Measurements from ENCODE around the gene SPG7.
A peak's percentile ranks its signal among the peaks of the same experiment; 100 is the strongest.

SPG7 gene

DNA sequence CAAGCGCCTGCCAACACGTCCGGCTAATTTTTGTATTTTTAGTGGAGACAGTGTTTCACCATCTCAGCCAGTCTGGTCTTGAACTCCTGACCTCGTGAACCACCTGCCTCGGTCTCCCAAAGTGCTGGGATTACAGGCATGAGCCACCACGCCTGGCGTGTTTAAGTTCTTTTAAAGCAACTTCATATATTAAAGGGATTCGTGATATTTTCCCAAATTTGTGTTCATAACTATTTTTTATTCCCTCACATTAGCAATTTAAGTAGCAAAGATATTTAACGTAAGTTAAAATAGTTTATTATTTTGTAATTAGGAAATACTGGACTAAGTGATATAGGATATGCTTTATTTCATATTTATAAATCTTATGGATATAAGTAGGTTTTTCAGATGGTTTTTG lies 4.2 kb downstream of the SPG7 start:
- no peak overlapping the region for H3K4me3 ChIP-seq (ENCODE audit: low read depth, low read length)
- TF ChIP-seq CTCF (IDR thresholded peaks at IDR 0.05; ENCODE audit: low read depth, low read length, missing control alignments), result no peak
- DNase-seq (ENCODE audit: low read depth), result no peak

DNA sequence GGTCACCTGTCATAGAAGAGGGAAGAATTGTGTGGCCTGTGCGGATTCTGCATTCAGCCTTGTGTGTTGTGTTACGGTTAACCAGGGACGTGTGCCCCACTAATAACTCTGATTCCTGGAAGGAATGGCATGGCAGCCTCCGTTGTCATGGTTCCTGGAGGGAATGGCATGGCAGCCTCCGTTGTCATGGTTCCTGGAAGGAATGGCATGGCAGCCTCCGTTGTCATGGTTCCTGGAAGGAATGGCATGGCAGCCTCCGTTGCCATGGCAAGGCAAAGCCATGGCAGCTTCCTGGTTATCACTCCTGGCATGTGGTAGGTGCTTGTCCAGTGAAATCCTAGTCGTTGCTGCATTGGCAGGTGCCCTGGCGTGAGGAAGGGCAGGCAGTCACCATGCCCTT lies 8.9 kb downstream of the SPG7 start:
- TF ChIP-seq CTCF (IDR thresholded peaks at IDR 0.05; ENCODE audit: low read depth, low read length, missing control alignments), result no peak
- no peak overlapping the region for H3K4me3 ChIP-seq (ENCODE audit: low read depth, low read length)

DNA sequence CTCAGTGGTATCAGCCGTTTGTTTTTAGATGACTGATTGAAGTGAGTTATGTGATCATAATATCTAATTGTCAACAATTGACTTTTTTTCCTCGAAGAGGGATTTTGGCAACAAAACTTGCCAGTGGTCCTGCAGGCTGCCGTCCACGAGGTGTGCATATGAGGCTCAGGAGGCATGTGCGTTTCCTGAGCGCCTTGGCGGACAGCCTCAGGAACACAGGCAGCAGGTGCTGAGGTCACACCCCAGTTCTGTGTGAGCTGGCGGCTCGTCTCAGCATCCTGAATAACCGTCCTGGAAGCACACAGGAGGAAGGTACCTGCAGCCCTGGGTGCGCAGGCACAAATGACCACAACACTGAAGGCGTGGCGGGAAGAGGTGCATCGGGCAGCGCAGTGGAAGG lies 11.7 kb downstream of the SPG7 start:
- no peak for TF ChIP-seq CTCF (IDR thresholded peaks at IDR 0.05; ENCODE audit: low read depth, low read length, missing control alignments)
- H3K4me3 ChIP-seq (ENCODE audit: low read depth, low read length), result no peak overlapping the region
- no peak for DNase-seq (ENCODE audit: low read depth)

More for the DNA sequence above, 8.9 kb downstream of the SPG7 start:
- no peak for DNase-seq (ENCODE audit: low read depth)

DNA sequence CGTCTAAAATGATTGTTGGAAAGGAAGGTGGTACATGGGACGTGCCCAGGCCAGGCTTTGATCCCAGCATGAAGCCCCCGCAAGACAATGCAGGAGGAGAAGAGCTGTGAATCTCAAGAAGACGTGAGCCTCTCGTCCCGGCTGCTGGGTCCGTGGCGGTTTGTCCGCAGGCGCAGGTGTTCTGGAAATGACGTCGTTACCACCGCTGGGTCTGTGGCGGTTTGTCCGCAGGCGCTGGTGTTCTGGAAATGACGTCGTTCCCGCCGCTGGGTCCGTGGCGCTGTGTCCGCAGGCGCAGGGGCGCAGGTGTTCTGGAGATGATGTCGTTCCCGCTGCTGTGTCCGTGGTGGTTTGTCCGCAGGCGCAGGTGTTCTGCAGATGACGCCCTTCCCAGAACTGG lies 14.1 kb downstream of the SPG7 start:
- no peak for DNase-seq (ENCODE audit: low read depth)
- no peak for TF ChIP-seq CTCF (IDR thresholded peaks at IDR 0.05; ENCODE audit: low read depth, low read length, missing control alignments)
- H3K4me3 ChIP-seq (ENCODE audit: low read depth, low read length), result no peak overlapping the region

- H3K4me3 ChIP-seq (ENCODE audit: low read depth, low read length), result no peak overlapping the region
- no peak for DNase-seq (ENCODE audit: low read depth)
- no peak for TF ChIP-seq CTCF (IDR thresholded peaks at IDR 0.05; ENCODE audit: low read depth, low read length, missing control alignments)
Observed at GRCh38 chr16:89523680-89524344, 15.6 kb downstream of the SPG7 start.

GRCh38 chr16:89525146-89525913 lies 17.1 kb downstream of the SPG7 start:
- no peak for DNase-seq (ENCODE audit: low read depth)
- H3K4me3 ChIP-seq (ENCODE audit: low read depth, low read length), result no peak overlapping the region
- peak; percentile 15 for TF ChIP-seq CTCF (IDR thresholded peaks at IDR 0.05; ENCODE audit: low read depth, low read length, missing control alignments)
